ENCODE data around the gene PRPF39.
A peak's percentile ranks its signal among the peaks of the same experiment; 100 is the strongest.

PRPF39 gene

GRCh38 chr14:45083976-45084722 lies at the start of gene PRPF39:
Gene PRPF39 (plus strand): TSS chr14:45084116. CDS start chr14:45095240, 11,124 bp downstream.
- H3K27ac ChIP-seq: peak within 1 kb of the TSS; percentile 88
- TF ChIP-seq CTCF (conservative IDR thresholded peaks at IDR 0.05): no peak

GRCh38 chr14:45034730-45035129 lies 49.2 kb upstream of the PRPF39 start:
- no peak overlapping the region for H3K27ac ChIP-seq
- TF ChIP-seq CTCF (conservative IDR thresholded peaks at IDR 0.05): no peak

GRCh38 chr14:45038256-45038655 lies 45.7 kb upstream of the PRPF39 start:
- TF ChIP-seq CTCF (conservative IDR thresholded peaks at IDR 0.05): no peak

GRCh38 chr14:45038865-45039264 lies 45.1 kb upstream of the PRPF39 start:
- TF ChIP-seq CTCF (conservative IDR thresholded peaks at IDR 0.05): no peak

More at GRCh38 chr14:45038256-45038655, 45.7 kb upstream of the PRPF39 start:
- H3K27ac ChIP-seq: no peak overlapping the region

GRCh38 chr14:45039390-45039789 lies 44.5 kb upstream of the PRPF39 start:
- no peak for TF ChIP-seq CTCF (conservative IDR thresholded peaks at IDR 0.05)
- H3K27ac ChIP-seq: no peak overlapping the region

More at GRCh38 chr14:45038865-45039264, 45.1 kb upstream of the PRPF39 start:
- H3K27ac ChIP-seq: no peak overlapping the region

GRCh38 chr14:45041641-45042040 lies 42.3 kb upstream of the PRPF39 start:
- no peak for TF ChIP-seq CTCF (conservative IDR thresholded peaks at IDR 0.05)
- H3K27ac ChIP-seq: no peak overlapping the region

GRCh38 chr14:45044638-45045037 lies 39.3 kb upstream of the PRPF39 start:
- no peak overlapping the region for H3K27ac ChIP-seq

More at GRCh38 chr14:45044638-45045037, 39.3 kb upstream of the PRPF39 start:
- TF ChIP-seq CTCF (conservative IDR thresholded peaks at IDR 0.05): no peak

Measured in VCaP (cell line).